ENCODE data around the gene TRIOBP.
A peak's percentile ranks its signal among the peaks of the same experiment; 100 is the strongest.

The TRIOBP gene

GRCh38 chr22:37751449-37752188 lies 54.8 kb downstream of the TRIOBP start:
- DNase-seq (ENCODE audit: low spot score) = no peak

DNA sequence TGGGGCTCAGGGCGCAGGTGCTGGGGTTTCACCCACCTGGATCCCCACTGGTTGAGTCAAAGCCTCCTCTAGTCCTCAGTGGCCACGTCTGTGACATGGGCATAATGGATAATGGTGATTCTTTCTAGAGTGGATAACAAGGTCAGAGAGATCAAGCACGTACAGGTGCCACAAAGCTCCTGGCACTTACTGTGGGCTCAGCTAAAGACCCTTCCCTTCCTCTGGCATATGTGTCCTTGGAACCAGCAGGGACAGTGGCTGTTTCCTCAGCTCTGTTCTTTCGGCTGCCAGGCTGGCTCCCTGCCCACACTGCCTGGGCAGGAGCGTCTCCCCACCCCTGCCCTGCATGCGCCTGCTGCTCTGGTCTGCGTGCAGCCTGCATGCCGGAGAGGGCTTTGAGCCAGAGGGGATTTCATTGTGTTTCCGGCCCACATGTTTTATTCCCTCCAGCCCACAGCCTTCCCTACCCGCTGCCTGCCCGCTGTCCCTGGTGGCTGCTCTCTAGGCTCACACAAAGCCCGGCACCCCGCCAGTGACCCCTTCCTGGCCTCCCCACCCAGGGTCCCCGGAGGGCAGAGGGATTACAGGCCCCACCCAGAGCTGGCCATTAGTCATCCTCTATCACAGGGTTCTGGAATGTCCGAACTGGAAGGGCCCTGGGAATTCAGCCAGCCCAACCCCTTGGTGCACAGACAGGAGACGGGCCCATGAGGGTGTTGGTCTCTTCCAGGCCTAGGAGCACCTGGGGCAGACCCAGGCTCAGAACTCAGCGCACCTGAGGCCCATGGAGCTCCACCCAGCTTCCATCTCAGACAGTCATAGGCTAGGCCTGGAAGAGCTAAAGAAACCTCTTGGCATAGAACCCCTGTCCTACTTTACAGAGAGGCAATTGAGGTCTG lies 55.6 kb downstream of the TRIOBP start:
- peak; percentile 76 for DNase-seq (ENCODE audit: low spot score)

DNA sequence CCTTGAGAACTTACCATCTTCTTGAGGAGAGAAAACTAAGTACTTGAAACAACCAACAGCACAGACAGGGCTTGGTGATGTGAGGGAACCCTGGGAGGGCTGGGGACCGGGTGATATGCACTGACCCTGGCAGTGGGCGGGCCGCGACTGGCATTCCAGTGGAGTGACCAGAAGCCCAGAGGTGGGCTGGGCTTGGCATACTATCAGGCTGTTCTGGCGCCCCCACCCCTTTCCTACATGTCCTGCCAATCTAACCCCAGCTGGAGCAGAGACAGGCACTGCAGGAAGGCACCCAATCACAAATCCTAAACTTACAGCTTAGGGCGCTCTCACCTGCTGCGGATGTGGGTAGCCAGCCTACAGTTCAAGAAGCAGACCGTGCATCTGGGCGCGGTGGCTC lies 56.9 kb downstream of the TRIOBP start:
- no peak for DNase-seq (ENCODE audit: low spot score)

DNA sequence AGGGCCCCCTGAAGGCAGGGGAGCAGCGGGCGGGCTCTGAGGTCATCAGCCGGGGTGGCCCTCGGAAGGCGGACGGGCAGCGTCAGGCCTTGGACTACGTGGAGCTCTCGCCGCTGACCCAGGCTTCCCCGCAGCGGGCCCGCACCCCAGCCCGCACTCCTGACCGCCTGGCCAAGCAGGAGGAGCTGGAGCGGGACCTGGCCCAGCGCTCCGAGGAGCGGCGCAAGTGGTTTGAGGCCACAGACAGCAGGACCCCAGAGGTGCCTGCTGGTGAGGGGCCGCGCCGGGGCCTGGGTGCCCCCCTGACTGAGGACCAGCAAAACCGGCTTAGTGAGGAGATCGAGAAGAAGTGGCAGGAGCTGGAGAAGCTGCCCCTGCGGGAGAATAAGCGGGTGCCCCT lies 60.8 kb downstream of the TRIOBP start:
- no peak for DNase-seq (ENCODE audit: low spot score)

DNA sequence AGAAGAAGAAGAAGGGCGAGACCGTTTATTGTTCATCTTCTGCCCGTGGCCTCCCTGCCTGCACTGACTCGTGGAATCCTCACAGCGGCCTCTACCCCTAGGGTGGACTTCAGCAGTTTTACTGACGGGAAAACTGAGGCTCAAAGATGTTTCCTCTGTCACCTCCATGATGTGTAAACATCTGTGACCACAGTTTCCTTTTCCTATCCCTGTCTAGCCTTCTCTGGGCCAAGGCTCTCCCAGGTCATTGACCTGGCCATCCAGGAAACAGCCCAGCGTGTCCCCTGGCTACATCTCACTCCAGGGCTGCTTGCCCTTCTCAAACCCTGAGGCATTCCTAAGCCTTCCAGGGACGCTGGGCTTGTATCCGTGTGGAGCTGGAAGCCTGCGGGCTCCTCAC lies 61.8 kb downstream of the TRIOBP start:
- peak; percentile 67 for DNase-seq (ENCODE audit: low spot score)

DNA sequence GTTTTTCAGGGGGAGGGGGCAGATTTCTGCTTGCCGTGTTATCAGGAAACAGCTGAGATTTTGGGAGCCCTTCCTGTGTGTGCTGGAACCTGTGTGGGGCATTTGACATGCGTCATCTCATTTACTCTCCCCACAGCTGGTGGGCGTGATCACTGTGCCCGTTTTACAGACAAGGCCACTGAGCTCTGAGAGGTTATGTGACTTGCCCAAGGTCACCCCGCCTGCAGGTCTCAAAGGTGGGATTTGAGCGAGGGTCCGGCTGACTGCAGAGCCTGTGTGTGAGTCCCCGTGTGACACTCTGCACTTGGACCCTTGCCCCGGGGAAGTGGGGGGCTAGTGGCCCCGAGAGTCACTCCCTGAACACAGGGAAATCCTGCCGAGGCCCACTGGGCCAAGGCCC lies 62.4 kb downstream of the TRIOBP start:
- no peak for DNase-seq (ENCODE audit: low spot score)

GRCh38 chr22:37760152-37760551 lies 63.3 kb downstream of the TRIOBP start:
- peak; percentile 88 for DNase-seq (ENCODE audit: low spot score)

- no peak for DNase-seq (ENCODE audit: low spot score)
These were observed 65.6 kb downstream of the TRIOBP start for GRCh38 chr22:37762389-37762836.

GRCh38 chr22:37763012-37763411 lies 66.2 kb downstream of the TRIOBP start:
- DNase-seq (ENCODE audit: low spot score) = no peak

DNA sequence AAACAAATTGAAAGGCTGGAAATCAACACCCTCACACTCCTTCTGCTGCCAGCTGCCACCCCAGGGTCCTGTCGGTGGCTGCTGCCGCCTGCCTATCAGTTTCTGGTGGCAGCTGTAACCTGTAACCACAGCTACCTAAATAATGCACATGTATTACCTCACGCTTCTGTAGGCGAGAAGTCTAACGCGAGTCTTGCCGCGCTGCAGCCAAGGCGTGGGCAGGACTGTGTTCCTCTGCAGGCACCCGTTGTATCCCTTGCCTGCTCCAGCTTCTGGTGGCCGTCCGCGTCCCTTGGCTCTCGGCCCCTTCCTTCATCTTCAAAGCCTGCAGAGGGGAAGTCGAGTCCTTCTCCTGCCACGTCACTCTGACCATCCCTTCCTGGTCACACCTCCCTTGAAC lies 66.8 kb downstream of the TRIOBP start:
- no peak for DNase-seq (ENCODE audit: low spot score)

DNA sequence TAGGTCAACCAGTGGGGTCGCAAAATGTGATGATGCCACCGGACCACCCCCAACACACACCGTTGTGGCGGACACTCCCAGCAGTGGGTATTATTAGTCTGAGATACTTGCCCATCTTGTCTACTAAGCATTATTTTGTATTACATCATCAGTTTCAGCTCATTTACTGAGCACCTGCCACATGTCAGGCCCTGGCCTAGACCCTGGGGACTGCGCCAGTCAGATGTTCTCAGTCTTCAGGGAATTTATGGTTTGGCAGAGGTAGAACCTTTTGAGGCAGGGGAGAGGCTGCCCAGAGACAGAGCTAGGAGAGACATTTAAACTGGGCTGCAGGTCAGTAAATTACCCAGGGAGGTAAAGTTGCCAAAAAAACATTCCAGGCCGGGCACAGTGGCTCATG lies 67.8 kb downstream of the TRIOBP start:
- no peak for DNase-seq (ENCODE audit: low spot score)

DNA sequence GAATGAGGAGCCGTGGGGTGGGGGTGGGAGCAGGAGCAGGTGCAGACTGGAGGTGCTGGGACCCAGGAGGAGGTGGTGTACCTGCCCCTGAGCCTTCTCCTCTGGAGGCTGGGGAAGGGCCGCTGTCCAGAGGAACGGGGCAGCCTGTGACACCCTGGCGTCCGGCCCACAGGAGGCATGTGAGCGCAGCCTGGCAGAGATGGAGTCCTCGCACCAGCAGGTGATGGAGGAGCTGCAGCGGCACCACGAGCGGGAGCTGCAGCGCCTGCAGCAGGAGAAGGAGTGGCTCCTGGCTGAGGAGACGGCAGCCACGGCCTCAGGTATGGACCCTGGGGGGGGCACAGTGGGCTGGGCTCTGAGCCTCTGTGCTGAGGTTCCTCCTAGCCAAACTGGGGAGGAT lies 68.7 kb downstream of the TRIOBP start:
- DNase-seq (ENCODE audit: low spot score) = no peak

- no peak for DNase-seq (ENCODE audit: low spot score)
These were observed 69.2 kb downstream of the TRIOBP start for GRCh38 chr22:37765953-37766576.

DNA sequence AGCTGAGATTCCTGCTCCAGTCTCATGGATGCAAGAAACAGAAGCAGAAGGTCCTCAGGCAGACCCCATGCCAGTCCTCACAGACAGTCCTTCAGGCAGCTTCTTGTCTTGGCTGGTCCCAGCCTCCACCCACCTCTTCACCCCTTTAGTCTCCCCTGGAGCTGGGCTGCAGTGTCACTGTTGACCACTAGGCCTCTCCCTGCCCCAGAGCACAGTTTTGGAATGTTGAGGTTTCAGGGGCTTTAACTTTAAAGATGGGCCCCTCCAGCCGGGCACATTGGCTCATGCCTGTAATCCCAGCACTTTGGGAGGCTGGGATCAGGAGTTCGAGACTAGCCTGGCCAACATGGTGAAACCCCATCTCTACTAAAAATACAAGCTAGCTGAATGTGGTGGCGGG lies 71.4 kb downstream of the TRIOBP start:
- DNase-seq (ENCODE audit: low spot score) = peak; percentile 56

DNA sequence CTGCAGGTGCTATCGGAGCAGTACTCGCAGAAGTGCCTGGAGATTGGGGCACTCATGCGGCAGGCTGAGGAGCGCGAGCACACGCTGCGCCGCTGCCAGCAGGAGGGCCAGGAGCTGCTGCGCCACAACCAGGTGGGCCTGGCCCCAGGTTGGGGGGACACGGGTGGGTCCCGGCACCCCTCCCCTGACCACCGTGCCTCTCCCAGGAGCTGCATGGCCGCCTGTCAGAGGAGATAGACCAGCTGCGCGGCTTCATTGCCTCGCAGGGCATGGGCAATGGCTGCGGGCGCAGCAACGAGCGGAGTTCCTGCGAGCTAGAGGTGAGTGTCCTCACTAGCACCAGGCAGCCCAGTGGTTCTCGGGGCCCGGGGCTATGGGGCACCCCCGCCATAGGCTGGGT lies 72.2 kb downstream of the TRIOBP start:
- DNase-seq (ENCODE audit: low spot score) = no peak

- no peak for DNase-seq (ENCODE audit: low spot score)
These were observed 74.2 kb downstream of the TRIOBP start for GRCh38 chr22:37771081-37771480.

- no peak for DNase-seq (ENCODE audit: low spot score)
These were observed 75.0 kb downstream of the TRIOBP start for GRCh38 chr22:37771702-37772427.

GRCh38 chr22:37774728-37775127 lies 77.9 kb downstream of the TRIOBP start:
- DNase-seq (ENCODE audit: low spot score) = no peak

DNA sequence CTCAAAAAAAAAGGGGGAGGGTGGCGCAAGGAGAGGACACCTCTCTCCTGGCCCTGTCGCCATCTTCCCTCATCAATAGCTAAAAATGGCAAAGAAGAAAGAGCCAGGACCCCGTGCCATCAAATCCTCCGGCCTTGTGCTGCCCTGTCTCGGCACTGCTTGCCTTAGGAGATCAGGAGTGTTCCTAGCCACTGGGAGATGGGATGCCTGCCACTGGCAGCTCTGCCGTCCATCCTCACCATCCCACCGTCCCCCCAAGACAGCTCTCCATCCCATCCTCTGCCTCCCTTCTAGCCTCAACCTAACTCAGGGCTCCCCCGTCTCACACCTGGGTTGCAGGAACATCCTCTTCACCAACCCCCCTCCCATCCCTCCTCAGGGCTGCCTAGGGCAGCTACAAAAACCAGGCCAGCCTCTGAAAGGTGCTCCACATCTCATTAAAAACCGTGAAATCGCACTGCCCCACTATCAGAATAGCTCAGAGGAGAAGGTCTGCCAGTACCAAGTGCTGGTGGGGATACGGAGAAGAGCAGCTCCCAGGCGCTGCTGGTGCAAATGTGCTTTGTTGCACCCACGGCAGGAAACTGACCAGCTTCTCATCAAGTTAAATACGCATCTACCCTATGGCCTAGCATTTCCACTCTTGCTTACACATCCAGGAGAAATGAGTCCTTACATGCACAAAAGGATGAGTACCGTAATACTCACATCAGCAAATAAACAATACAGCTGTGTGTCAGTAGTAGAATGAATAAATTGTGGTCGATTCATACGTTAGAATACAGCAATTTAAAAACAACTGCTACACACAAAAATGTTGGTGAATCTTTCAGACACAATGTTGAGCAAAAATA lies 79.2 kb downstream of the TRIOBP start:
- DNase-seq (ENCODE audit: low spot score) = no peak

- DNase-seq (ENCODE audit: low spot score) = no peak
These were observed 79.8 kb downstream of the TRIOBP start for GRCh38 chr22:37776639-37777005.

DNA sequence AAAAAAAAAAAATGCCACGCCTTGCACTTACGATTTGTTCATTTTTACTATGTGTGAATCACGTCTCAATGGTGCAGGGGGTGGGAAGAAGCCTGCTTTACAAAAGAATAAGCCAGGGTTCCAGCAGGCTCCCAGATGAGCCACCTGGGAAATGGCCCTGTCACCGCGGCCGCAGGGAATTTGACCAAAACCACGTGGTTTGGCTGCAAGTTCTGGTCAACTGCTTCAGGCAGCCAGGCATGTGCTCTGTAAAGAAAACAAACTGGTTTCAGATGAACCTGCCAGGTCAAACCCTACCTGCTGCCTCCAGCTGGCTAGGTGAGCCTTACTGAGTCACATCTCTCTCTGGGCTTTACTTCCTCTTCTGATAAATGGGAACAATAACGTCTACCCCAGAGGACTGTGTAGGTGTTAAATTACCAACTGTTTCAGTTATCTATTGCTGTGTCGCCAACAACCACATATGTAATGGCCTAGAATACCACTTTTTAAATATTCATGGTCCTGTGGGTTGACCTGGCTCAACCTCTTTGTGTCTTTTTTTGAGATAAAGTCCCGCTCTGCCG lies 80.4 kb downstream of the TRIOBP start:
- no peak for DNase-seq (ENCODE audit: low spot score)
